Gastrocnemius medialis (tissue), 4 donors: ENCODE data around the gene CACNA1B. TPM values are rescaled to one million over a fixed set of nuclear protein-coding genes. Genes with fewer than 3 reads are reported as not detected.

Source experiments
- ATAC-seq, 2 donors: fragments of 150-250 bp; one replicate each; pipeline ENCODE4 v1.9.1; 2016
- DNase-seq, 2 donors: peaks; one replicate each; pipeline ENCODE4 v3.0.0-alpha.2; 2019
- H3K27ac ChIP-seq, 4 donors: fragments of 200-600 bp; sonication (generic); 1 replicate in 1 of 4; 2 replicates in 3 of 4; pipeline ENCODE4 v1.5.1; 2016 to 2018; ENCODE audit warnings: mild to moderate bottlenecking in 2 of 4, moderate library complexity in 1 of 4
- H3K27me3 ChIP-seq, 3 donors: fragments of 200-600 bp; sonication (generic) in 2 of 3; 1 replicate in 1 of 3; 2 replicates in 2 of 3; pipeline versions ENCODE4 v1.5.1 to v1.6.0; 2016 to 2019; ENCODE audit warnings: mild to moderate bottlenecking in 1 of 3, moderate library complexity in 1 of 3
- H3K36me3 ChIP-seq, 2 donors: fragments of 200-600 bp; sonication (generic) in 1 of 2; one replicate each; pipeline ENCODE4 v1.5.1; 2017 to 2018
- H3K4me1 ChIP-seq, 2 donors: fragments of 200-600 bp; sonication (generic) in 1 of 2; one replicate each; pipeline ENCODE4 v1.5.1; 2016 to 2017; ENCODE audit warnings: mild to moderate bottlenecking in 2 of 2
- H3K4me3 ChIP-seq, 4 donors: fragments of 200-600 bp; sonication (generic) in 3 of 4; 1 replicate in 1 of 4; 2 replicates in 3 of 4; pipeline ENCODE4 v1.5.1; 2016 to 2019; ENCODE audit warnings: mild to moderate bottlenecking in 2 of 4
- H3K9me3 ChIP-seq, 3 donors: fragments of 200-600 bp; sonication (generic) in 2 of 3; 1 replicate in 1 of 3; 2 replicates in 2 of 3; pipeline ENCODE4 v1.5.1; 2016 to 2019
- CTCF ChIP-seq, 5 experiments: fragments of 450-650 bp in 3 of 5; fragments of 200-600 bp in 2 of 5; sonication (generic) in 2 of 5; IDR thresholded peaks in 4 of 5; conservative IDR thresholded peaks in 1 of 5; 1 replicate in 4 of 5; 2 replicates in 1 of 5; pipeline ENCODE4 v1.5.1; 2016 to 2019; ENCODE audit warnings: antibody characterized with exemption in 5 of 5, mild to moderate bottlenecking in 3 of 5, moderate library complexity in 3 of 5
- POLR2A ChIP-seq, 2 donors: fragments of 450-650 bp; IDR thresholded peaks; one replicate each; pipeline ENCODE4 v1.6.1; 2017; ENCODE audit warnings: antibody characterized with exemption in 2 of 2, mild to moderate bottlenecking in 2 of 2, moderate library complexity in 2 of 2
- in situ Hi-C, 4 donors: fragments of 200-750 bp; cut with MboI; loops; one replicate each; pipeline versions ENCODE4 v1.15.0 to v1.8.0; 2017; ENCODE audit warnings: low sequenced_read_pairs in 4 of 4
- intact Hi-C: fragments of 100-400 bp; cut with DNase I; formaldehyde crosslinking; loops from one replicate; pipeline ENCODE4 v1.15.1; 2023; ENCODE audit warnings: low total_unique reads
- total RNA-seq, 4 donors: library from RNA; depleted of rRNA; stranded (reverse); fragments of >200 nt; gene quantifications; one replicate each; pipeline versions ENCODE4 v1.1.0 to v1.2.3, GENCODE V29; 2016

CACNA1B gene
- total RNA-seq, 4 donors from 2014 or later = 0.07 TPM; not detected in 3

DNA sequence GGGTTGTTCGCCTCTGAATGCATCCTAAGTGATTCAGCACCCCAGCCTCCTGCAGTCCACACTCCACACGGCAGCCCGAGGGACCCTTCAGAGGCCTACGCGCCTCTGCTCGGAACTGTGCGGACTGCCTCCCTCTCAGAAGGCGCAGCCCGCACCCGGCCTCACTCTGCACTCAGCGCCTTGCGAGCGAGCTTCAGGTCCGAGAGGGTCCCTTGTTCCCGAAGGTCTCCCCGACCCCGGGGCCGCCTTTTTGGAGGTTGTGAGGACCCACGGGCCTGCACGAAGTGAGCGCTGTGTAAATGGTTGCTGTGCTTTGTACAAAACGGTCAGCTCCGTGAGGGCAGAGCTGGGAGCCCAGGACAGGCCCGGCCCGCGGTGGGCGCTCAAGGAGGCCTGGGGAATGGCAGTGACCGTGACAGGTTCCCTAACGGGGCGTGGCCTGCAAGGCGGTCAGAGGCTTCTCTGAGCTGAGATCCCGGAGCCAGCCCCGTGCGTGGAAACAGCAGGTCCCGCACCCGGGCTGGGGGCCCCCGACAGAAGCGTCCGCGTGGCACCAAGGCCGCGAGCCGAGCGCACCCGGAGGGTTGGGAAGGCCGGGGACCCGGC lies 698 bp upstream of the CACNA1B start:
- Histone ChIP-seq H3K27me3 (peaks cover 28 to 48% (median 33%) of the 10 kb centered on the region in 3 donors), H3K9me3 (no peaks in the 10 kb centered on the region), H3K36me3 (no peaks in the 10 kb centered on the region), H3K27ac (no peak overlapping the region), H3K4me3 (no peak overlapping the region), H3K4me1 (no peaks in the 10 kb centered on the region)
- no peak for DNase-seq
- in situ Hi-C loops = no loop called here
- TF ChIP-seq CTCF (IDR thresholded peaks at IDR 0.05 in 4 of 5, conservative IDR thresholded peaks at IDR 0.05 in 1 of 5) (no peak), POLR2A (IDR thresholded peaks at IDR 0.05) (no peak)
- intact Hi-C loops = no loop called here
- ATAC-seq = no peak

- Histone ChIP-seq H3K36me3 (no peaks in the 10 kb centered on the region), H3K4me3 (peak overlapping the region in 1 of 4 donors; percentile 17), H3K4me1 (no peaks in the 10 kb centered on the region), H3K27me3 (peaks cover 28 to 48% (median 33%) of the 10 kb centered on the region in 3 donors), H3K27ac (no peak overlapping the region), H3K9me3 (no peaks in the 10 kb centered on the region)
- in situ Hi-C loops (no loop called here), intact Hi-C loops (no loop called here)
- DNase-seq (no peak), ATAC-seq (no peak)
- TF ChIP-seq CTCF (IDR thresholded peaks at IDR 0.05 in 4 of 5, conservative IDR thresholded peaks at IDR 0.05 in 1 of 5) (no peak), POLR2A (IDR thresholded peaks at IDR 0.05) (no peak)
Measured at GRCh38 chr9:137878146-137878941, 762 bp downstream of the CACNA1B start.

DNA sequence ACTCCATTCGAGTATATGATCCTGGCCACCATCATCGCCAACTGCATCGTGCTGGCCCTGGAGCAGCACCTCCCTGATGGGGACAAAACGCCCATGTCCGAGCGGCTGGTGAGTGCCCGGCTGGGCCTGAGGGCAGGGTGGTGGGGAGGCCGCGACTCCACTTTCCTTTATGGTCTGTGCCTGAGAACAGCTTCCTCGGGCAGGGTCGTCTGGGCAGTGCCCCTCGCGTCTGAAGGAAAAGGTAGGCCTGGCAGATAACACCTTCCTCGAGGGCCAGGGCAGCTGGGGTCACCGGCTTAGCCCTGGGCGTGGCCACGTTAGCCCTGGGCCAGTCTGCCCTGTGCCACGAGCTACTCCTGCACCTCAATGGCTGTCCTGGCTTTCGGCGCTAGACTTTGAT lies 1.5 kb downstream of the CACNA1B start:
- peaks cover 28 to 48% (median 33%) of the 10 kb centered on the region in 3 donors for H3K27me3 ChIP-seq
- no peaks in the 10 kb centered on the region for H3K36me3 ChIP-seq
- TF ChIP-seq CTCF (IDR thresholded peaks at IDR 0.05 in 4 of 5, conservative IDR thresholded peaks at IDR 0.05 in 1 of 5) = no peak
- TF ChIP-seq POLR2A (IDR thresholded peaks at IDR 0.05) = no peak
- ATAC-seq (no peak), DNase-seq (no peak)
- in situ Hi-C loops (no loop called here), intact Hi-C loops (no loop called here)
- H3K9me3 ChIP-seq = no peaks in the 10 kb centered on the region
- no peaks in the 10 kb centered on the region for H3K4me1 ChIP-seq
- no peak overlapping the region for H3K27ac ChIP-seq
- H3K4me3 ChIP-seq = no peak overlapping the region

DNA sequence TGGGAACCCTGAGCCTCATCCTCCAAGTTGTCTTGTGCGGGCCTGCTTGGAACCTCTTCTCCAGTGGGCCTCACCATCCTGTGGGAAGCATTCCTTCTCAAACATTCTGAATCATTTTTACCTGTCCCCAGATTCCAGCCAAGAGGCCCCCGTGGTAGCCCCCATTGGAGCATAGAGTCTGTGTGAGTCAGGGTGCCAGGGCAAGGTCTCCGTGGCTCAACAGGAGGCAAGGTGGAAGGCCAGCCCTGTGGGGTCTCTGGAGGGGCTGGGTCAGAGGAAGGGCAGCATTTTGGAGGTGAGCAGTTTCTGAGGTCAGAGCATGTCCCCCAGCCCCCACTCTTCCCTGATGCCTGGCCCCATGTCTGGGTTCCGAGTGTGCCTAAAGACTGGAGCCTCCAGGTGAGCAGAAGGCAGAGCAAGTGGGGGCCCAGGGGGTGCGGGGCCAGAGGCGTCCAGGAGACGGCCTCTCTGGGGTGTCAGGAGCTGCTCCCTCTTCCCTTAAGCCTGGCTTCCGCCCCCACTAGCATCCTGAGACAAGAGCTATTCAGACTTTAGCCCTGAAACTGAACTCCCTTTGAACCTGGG lies 2.1 kb downstream of the CACNA1B start:
- no peak overlapping the region for H3K4me3 ChIP-seq
- in situ Hi-C loops = no loop called here
- DNase-seq (no peak), ATAC-seq (no peak)
- intact Hi-C loops = no loop called here
- H3K36me3 ChIP-seq = no peaks in the 10 kb centered on the region
- no peaks in the 10 kb centered on the region for H3K4me1 ChIP-seq
- H3K27ac ChIP-seq = no peak overlapping the region
- peaks cover 28 to 48% (median 33%) of the 10 kb centered on the region in 3 donors for H3K27me3 ChIP-seq
- TF ChIP-seq CTCF (IDR thresholded peaks at IDR 0.05 in 4 of 5, conservative IDR thresholded peaks at IDR 0.05 in 1 of 5) (no peak), POLR2A (IDR thresholded peaks at IDR 0.05) (no peak)
- no peaks in the 10 kb centered on the region for H3K9me3 ChIP-seq
